NCI-H524 (cell line): ENCODE data around the gene CEP104.
A peak's percentile ranks its signal among the peaks of the same experiment; 100 is the strongest.

Experiments used
- DNase-seq, 2 experiments: peaks; one replicate each; lab custom pipeline; 2025; lab: John Stamatoyannopoulos, UW

CEP104 gene

GRCh38 chr1:3799976-3800685 lies 56.9 kb downstream of the CEP104 start:
- DNase-seq, result peak; percentile 75 to 90

DNA sequence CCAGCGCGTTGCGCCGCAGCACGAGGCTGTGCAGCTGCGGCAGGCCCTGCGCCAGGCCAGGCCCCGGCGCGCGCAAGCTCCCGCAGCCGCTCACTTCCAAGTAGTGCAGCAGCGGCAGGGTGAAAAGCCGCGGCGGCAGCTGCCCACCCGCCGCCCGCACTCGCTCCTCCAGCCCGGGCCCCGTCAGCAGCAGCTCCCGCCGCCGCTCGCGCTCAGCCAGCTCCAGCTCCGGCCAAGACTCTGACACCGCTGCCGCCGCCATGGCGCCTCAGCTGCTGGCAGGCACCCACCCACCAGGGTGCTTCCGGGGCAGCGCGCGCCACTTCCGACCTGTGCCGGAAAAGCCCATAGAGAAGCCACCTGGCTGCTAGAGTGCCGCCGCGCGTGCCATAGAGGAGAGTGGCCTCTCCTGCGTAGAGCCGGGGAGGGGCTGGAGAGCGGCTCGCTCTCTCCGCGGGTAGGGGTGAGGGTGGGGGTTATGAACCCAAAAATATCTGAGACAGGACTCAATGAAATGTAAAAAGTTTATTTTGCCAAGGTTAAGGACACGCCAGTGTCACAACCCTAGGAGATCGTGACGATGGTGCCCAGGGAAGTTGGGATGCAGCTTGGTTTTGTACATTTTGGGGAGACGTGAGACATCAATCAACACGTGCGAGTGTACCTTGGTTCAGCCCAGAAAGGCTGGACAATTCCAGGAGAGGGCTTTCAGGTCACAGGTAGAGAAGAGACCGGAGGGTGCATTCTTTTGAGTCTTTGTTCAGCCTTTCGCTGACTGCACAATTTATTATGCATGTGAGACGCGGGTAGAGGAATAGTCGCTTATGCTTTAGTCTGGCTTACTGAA lies 60.6 kb downstream of the CEP104 start, which contains the start of gene LRRC47:
LRRC47 (minus strand) TSS at position 284 of the 847 bp plus-strand sequence; CDS start at position 262, 22 bp downstream.
- peak; percentile 76 to 81 for DNase-seq

- DNase-seq, result no peak
Measured at GRCh38 chr1:3795453-3796214, 61.4 kb downstream of the CEP104 start.

- no peak for DNase-seq
Measured at GRCh38 chr1:3790952-3791351, 66.1 kb downstream of the CEP104 start.

DNA sequence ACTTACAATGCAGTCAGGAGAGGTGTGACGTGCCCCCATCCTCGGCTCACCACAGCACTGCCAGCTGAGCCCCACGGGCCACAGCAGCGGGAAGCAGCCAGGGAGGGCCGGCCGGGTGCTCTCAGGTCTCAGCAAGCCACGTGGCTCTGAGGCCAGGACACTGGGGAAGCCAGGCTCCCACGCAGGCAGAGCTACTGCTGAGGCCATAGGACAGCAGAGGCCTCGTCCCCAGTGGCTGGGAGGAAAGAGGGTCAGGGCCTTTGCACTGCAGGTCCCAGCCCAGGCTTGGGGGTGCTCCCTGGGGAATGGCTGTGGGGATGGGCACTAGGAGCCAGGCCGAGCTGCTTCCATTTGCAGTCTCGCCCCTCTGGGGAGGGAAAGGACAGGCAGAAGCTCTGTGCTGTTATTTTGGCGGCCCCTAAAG lies 66.5 kb downstream of the CEP104 start:
- no peak for DNase-seq

GRCh38 chr1:3789421-3790300 lies 67.3 kb downstream of the CEP104 start:
- no peak for DNase-seq

GRCh38 chr1:3788756-3789420 lies 68.1 kb downstream of the CEP104 start:
- no peak for DNase-seq

- no peak for DNase-seq
Measured at GRCh38 chr1:3787745-3788605, 69.0 kb downstream of the CEP104 start.

GRCh38 chr1:3787349-3787715 lies 69.7 kb downstream of the CEP104 start:
- DNase-seq, result no peak

DNA sequence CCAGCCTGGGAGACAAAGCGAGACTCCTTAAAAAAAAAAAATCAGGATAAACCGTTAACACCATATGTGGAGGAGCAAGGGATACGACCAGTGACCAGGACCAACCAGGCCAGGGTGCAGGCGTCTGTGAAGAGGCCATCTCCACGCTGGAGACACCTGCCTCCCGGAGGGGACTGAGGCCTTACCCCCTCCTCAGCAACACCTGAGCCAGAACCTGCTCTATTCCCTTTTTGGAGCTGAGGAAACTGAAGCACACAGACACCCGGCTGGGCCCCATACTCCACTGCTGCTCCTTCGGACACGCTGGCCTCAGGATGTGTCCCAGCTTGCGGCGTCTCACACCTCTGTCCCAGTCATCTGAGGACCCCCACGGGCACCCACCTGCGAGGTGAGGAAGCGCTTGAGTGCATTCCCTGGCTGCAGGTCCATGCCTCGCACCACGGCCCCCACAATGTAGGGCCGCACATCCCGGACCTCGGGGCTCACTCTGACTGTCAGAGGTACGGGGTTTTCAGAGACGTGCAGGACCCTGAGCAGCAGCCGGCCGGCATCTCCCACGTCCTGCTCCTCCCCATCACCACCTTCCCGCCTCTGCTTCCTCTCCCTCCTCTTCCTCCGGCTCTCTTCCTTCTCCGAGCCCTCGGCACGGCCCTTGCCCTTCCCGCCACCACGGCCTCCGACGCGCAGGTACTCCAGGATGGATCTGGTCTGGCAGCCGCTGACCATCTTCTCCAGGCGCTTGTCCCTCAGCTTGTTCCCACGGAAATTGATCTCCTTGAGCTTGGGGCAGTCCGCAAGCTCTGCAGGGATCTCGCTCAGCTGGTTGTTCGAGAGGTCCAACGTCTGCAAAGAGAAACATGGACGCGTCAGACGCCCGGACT lies 70.3 kb downstream of the CEP104 start:
- no peak for DNase-seq

DNA sequence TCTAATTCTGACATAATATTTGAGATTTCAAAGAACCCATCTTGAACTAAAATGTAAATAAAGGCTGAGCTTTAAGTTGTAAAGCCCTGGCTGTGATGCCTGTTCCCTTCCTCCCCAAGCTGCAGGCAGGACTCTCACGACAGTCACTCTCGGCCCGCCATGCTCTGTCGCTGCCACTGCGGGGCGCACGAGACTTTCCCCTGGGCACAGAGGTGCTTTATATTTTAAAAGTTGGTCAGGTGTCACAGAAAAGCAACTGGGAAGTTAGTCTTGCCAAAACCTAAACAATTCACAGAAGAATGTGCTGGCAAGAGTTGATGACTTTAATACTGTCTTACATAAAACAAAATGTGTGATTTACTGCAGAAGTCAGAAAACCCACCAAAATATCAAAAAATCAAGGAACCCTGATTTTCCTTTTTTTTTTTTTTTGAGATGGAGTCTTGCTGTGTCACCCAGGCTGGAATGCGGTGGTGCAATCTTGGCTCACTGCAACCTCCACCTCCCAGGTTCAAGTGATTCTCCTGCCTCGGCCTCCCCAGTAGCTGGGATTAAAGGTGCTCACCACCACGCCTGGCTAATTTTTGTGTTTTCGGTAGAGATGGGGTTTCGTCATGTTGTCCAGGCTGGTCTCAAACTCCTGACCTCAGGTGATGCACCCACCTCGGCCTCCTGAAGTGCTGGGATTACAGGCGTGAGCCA lies 71.4 kb downstream of the CEP104 start:
- peak in 1 of 2 experiments; percentile 22 for DNase-seq

- DNase-seq, result no peak
Measured at GRCh38 chr1:3785045-3785444, 72.0 kb downstream of the CEP104 start.

DNA sequence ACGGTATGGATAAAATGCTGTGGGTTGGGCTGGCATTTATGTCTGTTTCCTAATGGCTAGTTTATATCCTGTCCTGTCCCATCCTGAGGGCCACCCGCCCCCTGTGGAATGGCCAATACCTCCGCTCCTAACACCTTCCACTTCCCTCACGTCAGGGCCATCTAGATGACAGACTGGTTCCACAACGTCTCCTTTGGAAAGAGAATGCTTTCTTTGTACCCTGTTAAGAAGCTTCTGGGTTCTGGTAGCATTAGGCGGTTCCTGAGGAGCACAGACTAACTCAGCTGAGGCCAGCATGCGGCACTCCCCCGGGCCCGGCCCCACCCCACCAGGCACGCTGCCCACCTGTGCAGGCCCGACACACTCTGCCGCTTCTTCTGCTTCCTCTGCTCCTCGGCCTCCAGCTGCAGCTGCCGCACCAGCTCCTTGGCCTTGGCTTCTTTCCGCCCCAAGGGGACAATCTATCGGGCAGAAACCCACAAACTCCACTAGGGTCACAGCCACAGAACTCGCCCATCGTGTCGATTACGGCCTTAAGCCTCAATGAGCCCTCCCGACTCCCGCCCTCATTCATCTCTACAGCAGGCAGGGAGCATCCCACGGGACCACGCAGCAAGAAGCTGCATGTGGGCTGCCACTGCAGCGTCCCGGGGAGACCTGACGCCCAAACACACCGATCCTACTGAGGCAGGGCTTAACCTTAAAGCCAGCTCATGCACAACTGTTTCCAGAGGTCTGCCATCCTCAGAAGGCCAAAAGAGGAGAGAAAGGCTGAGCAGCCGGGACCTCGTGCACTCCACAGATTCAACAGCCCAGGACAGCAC lies 73.1 kb downstream of the CEP104 start:
- no peak for DNase-seq

- DNase-seq, result no peak
Measured at GRCh38 chr1:3780901-3781300, 76.1 kb downstream of the CEP104 start.

- no peak for DNase-seq
Measured at GRCh38 chr1:3779912-3780416, 77.0 kb downstream of the CEP104 start.

- DNase-seq, result peak in 1 of 2 experiments; percentile 14
Measured at GRCh38 chr1:3779265-3779911, 77.6 kb downstream of the CEP104 start.
